ENCODE data around the gene FN1. TPM values are rescaled to one million over a fixed set of nuclear protein-coding genes. Genes with fewer than 3 reads are reported as not detected.

The FN1 gene
- total and polyA plus RNA-seq, 2 donors (not counting 3 experiments of a cell fraction or from before 2014, with no cell fraction given): 3,221 to 3,740 TPM

DNA sequence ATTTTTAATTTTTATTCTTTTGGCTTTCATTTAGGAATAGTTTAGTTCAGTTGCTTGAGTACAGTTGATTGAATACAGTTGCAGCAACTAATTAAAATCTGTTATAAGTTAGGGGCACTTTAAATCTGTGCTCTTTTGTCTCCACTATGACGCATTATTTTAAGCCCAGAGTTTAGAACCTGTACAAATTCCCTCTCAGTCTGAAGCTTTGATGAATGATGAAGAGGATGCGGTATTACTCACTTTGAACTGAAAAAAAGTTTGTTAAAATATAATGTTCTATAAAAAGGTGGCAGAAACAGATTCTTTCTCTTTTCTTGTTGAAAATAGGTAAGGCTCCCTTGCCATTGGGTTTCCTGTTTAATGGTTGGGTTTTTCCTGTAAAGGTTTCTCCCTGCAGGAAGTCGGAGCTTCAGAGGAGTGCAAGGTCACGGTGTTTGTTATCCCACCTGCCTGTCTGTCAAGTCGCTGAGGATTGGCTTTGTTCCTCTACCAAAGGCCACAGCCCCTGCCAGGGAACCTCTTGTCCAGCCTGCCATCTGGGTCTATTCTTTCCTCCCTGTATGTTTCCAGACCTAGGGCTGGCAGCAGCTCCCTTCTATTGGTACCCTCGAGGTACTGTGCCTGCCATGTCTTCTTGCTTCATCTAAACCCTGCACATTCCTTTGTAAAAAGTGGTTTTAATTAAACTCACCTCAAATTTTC is 43.8 kb upstream of the FN1 start:
- Histone ChIP-seq H3K36me3 (ENCODE audit: control insufficient read depth in 2 of 2, extremely low read depth in 1 of 2, insufficient read depth in 2 of 2, low read length in 2 of 2) (no peaks in the 10 kb centered on the region), H3K4me3 (replicated peaks in 1 of 3; ENCODE audit: insufficient read depth in 1 of 3, low read depth in 1 of 3, low read length in 3 of 3) (no peak overlapping the region), H3K9ac (replicated peaks; ENCODE audit: extremely low read depth, insufficient read depth, low read length) (no peak overlapping the region), H3K4me1 (ENCODE audit: control insufficient read depth, extremely low read depth, insufficient read depth, low read length) (no peaks in the 10 kb centered on the region), H3K79me2 (ENCODE audit: control insufficient read depth, insufficient read depth, low read length) (no peaks in the 10 kb centered on the region), H3K4me2 (ENCODE audit: insufficient read depth, low read length) (no peak overlapping the region), H4K20me1 (replicated peaks; ENCODE audit: control insufficient read depth, extremely low read depth, insufficient read depth, low read length) (no peaks in the 10 kb centered on the region), H2AFZ (ENCODE audit: low read depth, low read length) (no peak overlapping the region), H3K27me3 (ENCODE audit: control insufficient read depth in 2 of 2, insufficient read depth in 2 of 2, low read length in 2 of 2) (no peaks in the 10 kb centered on the region), H3K9me1 (replicated peaks; ENCODE audit: control insufficient read depth, extremely low read depth, insufficient read depth, low read length) (no peaks in the 10 kb centered on the region), H3K9me3 (replicated peaks; ENCODE audit: control insufficient read depth, insufficient read depth, low read length) (no peaks in the 10 kb centered on the region), H3K27ac (ENCODE audit: insufficient read depth, low read depth, low read length) (no peak overlapping the region)
- FAIRE-seq (no peak), DNase-seq (ENCODE audit: low read depth, low spot score) (peak; percentile 12)
- intact Hi-C loops (cut with micrococcal nuclease): no loop called here
- ChIA-PET CTCF (no interaction called here), POLR2A (no interaction called here)
- TF ChIP-seq, protein P1, sequence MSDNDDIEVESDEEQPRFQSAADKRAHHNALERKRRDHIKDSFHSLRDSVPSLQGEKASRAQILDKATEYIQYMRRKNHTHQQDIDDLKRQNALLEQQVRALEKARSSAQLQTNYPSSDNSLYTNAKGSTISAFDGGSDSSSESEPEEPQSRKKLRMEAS (IDR thresholded peaks at IDR 0.05; ENCODE audit: insufficient read depth, insufficient read length): no peak
- TF ChIP-seq POLR2A (IDR thresholded peaks at IDR 0.05; ENCODE audit: low read depth, low read length): no peak
- TF ChIP-seq MYC (IDR thresholded peaks at IDR 0.05; ENCODE audit: low read depth, low read length): no peak
- no peak for TF ChIP-seq POLR2AphosphoS5 (IDR thresholded peaks at IDR 0.05; ENCODE audit: insufficient read depth, low read depth, low read length)
- TF ChIP-seq JUN (IDR thresholded peaks at IDR 0.05; ENCODE audit: borderline replicate concordance, insufficient read depth, insufficient read length, low read depth): no peak
- TF ChIP-seq, protein P2, sequence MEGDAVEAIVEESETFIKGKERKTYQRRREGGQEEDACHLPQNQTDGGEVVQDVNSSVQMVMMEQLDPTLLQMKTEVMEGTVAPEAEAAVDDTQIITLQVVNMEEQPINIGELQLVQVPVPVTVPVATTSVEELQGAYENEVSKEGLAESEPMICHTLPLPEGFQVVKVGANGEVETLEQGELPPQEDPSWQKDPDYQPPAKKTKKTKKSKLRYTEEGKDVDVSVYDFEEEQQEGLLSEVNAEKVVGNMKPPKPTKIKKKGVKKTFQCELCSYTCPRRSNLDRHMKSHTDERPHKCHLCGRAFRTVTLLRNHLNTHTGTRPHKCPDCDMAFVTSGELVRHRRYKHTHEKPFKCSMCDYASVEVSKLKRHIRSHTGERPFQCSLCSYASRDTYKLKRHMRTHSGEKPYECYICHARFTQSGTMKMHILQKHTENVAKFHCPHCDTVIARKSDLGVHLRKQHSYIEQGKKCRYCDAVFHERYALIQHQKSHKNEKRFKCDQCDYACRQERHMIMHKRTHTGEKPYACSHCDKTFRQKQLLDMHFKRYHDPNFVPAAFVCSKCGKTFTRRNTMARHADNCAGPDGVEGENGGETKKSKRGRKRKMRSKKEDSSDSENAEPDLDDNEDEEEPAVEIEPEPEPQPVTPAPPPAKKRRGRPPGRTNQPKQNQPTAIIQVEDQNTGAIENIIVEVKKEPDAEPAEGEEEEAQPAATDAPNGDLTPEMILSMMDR (IDR thresholded peaks at IDR 0.05; ENCODE audit: extremely low read depth in 1 of 2, insufficient read depth in 1 of 2, low read depth in 1 of 2, low read length in 2 of 2): no peak
- no peak for TF ChIP-seq FOS (IDR thresholded peaks at IDR 0.05; ENCODE audit: borderline replicate concordance, insufficient read depth, low read length)
- TF ChIP-seq GATA2 (IDR thresholded peaks at IDR 0.05; ENCODE audit: insufficient read depth, insufficient read length, low read depth, low read length): no peak
- TF ChIP-seq EZH2 (IDR thresholded peaks at IDR 0.05; ENCODE audit: borderline replicate concordance, low read depth, low read length, severe bottlenecking): no peak
- BruUV-seq (replicated peaks): no TSS peak
- dilution Hi-C loops (cut with MboI; ENCODE audit: extremely low pct_ligation_motif_present, low sequenced_read_pairs): no loop called here

Data from endothelial cell of umbilical vein (primary cell).